ENCODE results near the gene TEX11. TPM values are rescaled to one million over a fixed set of nuclear protein-coding genes. Genes with fewer than 3 reads are reported as not detected.
"Not testable (repeated sequence)": the region's sequence is repeated elsewhere in the genome, so short reads cannot be mapped to it uniquely, and the experiment has no call there.

The TEX11 gene
- total and polyA plus RNA-seq, 9 of the 15 experiments (the other 6 are each of a cell fraction or from before 2014, with no cell fraction given): 0.27 to 1.1 (median 0.45) TPM

DNA sequence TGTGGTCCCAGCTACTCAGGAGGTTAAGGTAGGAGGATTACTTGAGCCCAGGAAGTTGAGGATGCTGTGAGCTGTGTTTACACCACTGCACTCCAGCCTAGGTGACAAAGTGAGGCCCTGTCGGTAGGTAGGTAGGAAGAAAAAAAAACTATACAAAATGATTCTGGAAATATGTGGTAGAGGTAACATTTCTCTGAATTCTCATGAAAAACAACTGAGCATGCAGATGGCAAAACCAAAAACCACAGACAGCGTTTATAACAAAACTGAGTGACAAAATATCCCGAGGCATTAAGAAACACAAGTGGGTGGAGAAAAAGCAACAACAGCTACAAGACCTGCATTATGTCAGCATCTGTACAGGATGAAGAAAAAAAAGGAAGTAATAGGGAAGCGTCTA is 252.2 kb downstream of the TEX11 start:
- whole genome bisulfite sequencing (ENCODE audit: insufficient coverage, low coverage, missing lambda C conversion rate): 0% methylated on average over 4 of the region's 4 CpGs
- H3K79me2 ChIP-seq (ENCODE audit: control insufficient read depth, insufficient read depth, low read length): no peaks in the 10 kb centered on the region
- ChIA-PET POLR2A (no interaction called here), CTCF (ENCODE audit: low intra/inter-chr PET ratio) (no interaction called here)
- no peak overlapping the region for H2AFZ ChIP-seq (ENCODE audit: low read depth, low read length)
- no peak for FAIRE-seq
- no peaks in the 10 kb centered on the region for H3K4me1 ChIP-seq (replicated peaks in 1 of 2; ENCODE audit: control insufficient read depth in 2 of 2, insufficient read depth in 2 of 2, low read length in 2 of 2)
- H3K4me2 ChIP-seq (ENCODE audit: insufficient read depth, low read length): no peak overlapping the region
- ATAC-seq: no peak
- in situ Hi-C loops (cut with MboI) (no loop called here), intact Hi-C loops (cut with micrococcal nuclease) (no loop called here)
- TF ChIP-seq CEBPG (CRISPR knock-in tag; IDR thresholded peaks at IDR 0.05) (no peak), CEBPG (tag; conservative IDR thresholded peaks at IDR 0.05 in 1 of 2, IDR thresholded peaks at IDR 0.05 in 1 of 2) (no peak), EGR1 (conservative IDR thresholded peaks at IDR 0.05) (no peak), SRSF3 (IDR thresholded peaks at IDR 0.05; ENCODE audit: insufficient read depth, low read length) (no peak), NEUROD1 (IDR thresholded peaks at IDR 0.05; ENCODE audit: borderline replicate concordance, low read depth, low read length, partially characterized antibody) (no peak), ESRRB (CRISPR knock-in tag; IDR thresholded peaks at IDR 0.05; ENCODE audit: borderline replicate concordance) (no peak), ZNF785 (CRISPR knock-in tag; IDR thresholded peaks at IDR 0.05) (no peak), KDM2B (CRISPR knock-in tag; IDR thresholded peaks at IDR 0.05) (no peak), ZC3H8 (IDR thresholded peaks at IDR 0.05) (no peak), ZNF165 (CRISPR knock-in tag; IDR thresholded peaks at IDR 0.05; ENCODE audit: borderline replicate concordance) (no peak), DIDO1 (tag; IDR thresholded peaks at IDR 0.05; ENCODE audit: low read depth) (no peak), ZNF780A (CRISPR knock-in tag; IDR thresholded peaks at IDR 0.05) (no peak), ATF1 (CRISPR knock-in tag; IDR thresholded peaks at IDR 0.05) (no peak), ATF1 (tag; IDR thresholded peaks at IDR 0.05) (no peak), ZNF12 (CRISPR knock-in tag; IDR thresholded peaks at IDR 0.05) (no peak)
- TF ChIP-seq, protein P1, sequence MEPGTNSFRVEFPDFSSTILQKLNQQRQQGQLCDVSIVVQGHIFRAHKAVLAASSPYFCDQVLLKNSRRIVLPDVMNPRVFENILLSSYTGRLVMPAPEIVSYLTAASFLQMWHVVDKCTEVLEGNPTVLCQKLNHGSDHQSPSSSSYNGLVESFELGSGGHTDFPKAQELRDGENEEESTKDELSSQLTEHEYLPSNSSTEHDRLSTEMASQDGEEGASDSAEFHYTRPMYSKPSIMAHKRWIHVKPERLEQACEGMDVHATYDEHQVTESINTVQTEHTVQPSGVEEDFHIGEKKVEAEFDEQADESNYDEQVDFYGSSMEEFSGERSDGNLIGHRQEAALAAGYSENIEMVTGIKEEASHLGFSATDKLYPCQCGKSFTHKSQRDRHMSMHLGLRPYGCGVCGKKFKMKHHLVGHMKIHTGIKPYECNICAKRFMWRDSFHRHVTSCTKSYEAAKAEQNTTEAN (CRISPR knock-in tag; IDR thresholded peaks at IDR 0.05): no peak
- H3K9ac ChIP-seq (ENCODE audit: insufficient read depth in 1 of 2, low read depth in 2 of 2, low read length in 2 of 2): no peak overlapping the region
- H3K27ac ChIP-seq (ENCODE audit: extremely low read depth, low read depth, low read length): no peak overlapping the region
- no peaks in the 10 kb centered on the region for H3K9me1 ChIP-seq (ENCODE audit: control insufficient read depth, insufficient read depth, low read length)
- BruUV-seq (replicated peaks): no TSS peak
- DNase-seq (ENCODE audit: extremely low read depth in 1 of 4, low spot score in 3 of 4): no peak
- H3K36me3 ChIP-seq (ENCODE audit: control insufficient read depth, insufficient read depth, low read length): no peaks in the 10 kb centered on the region
- H3K9me3 ChIP-seq (replicated peaks; ENCODE audit: control insufficient read depth, insufficient read depth, low read depth, low read length): no peaks in the 10 kb centered on the region
- H3K4me3 ChIP-seq: no peak overlapping the region
- no peaks in the 10 kb centered on the region for H4K20me1 ChIP-seq (replicated peaks; ENCODE audit: control insufficient read depth, insufficient read depth, low read length)
- no peaks in the 10 kb centered on the region for H3K27me3 ChIP-seq (ENCODE audit: control insufficient read depth in 2 of 2, insufficient read depth in 2 of 2, low read length in 2 of 2)

GRCh38 chrX:70647910-70648309 is 260.6 kb downstream of the TEX11 start:
- FAIRE-seq; ATAC-seq; H3K9me1 ChIP-seq (ENCODE audit: control insufficient read depth, insufficient read depth, low read length); H3K27ac ChIP-seq (ENCODE audit: extremely low read depth, low read depth, low read length); H4K20me1 ChIP-seq (replicated peaks; ENCODE audit: control insufficient read depth, insufficient read depth, low read length); H3K27me3 ChIP-seq (ENCODE audit: control insufficient read depth in 2 of 2, insufficient read depth in 2 of 2, low read length in 2 of 2); in situ Hi-C loops (cut with MboI); H3K36me3 ChIP-seq (ENCODE audit: control insufficient read depth, insufficient read depth, low read length); CTCF ChIA-PET (ENCODE audit: low intra/inter-chr PET ratio); DNase-seq (ENCODE audit: extremely low read depth in 1 of 4, low spot score in 3 of 4); BruUV-seq (replicated peaks); H3K4me2 ChIP-seq (ENCODE audit: insufficient read depth, low read length); H2AFZ ChIP-seq (ENCODE audit: low read depth, low read length); H3K9me3 ChIP-seq (replicated peaks; ENCODE audit: control insufficient read depth, insufficient read depth, low read depth, low read length); H3K79me2 ChIP-seq (ENCODE audit: control insufficient read depth, insufficient read depth, low read length); POLR2A ChIA-PET; H3K4me1 ChIP-seq (replicated peaks in 1 of 2; ENCODE audit: control insufficient read depth in 2 of 2, insufficient read depth in 2 of 2, low read length in 2 of 2); intact Hi-C loops (cut with micrococcal nuclease); H3K9ac ChIP-seq (ENCODE audit: insufficient read depth in 1 of 2, low read depth in 2 of 2, low read length in 2 of 2); H3K4me3 ChIP-seq: not testable (repeated sequence)
- WGBS (ENCODE audit: insufficient coverage, low coverage, missing lambda C conversion rate): no CpG with 5 or more reads among the region's 3 CpGs

All from K562 (cell line).